ENCODE measurements around the gene KCND2.
"Not testable (repeated sequence)": the region's sequence is repeated elsewhere in the genome, so short reads cannot be mapped to it uniquely, and the experiment has no call there.

Gene KCND2

GRCh38 chr7:120775755-120776154, 502.8 kb downstream of the KCND2 start:
- no peak for DNase-seq

- DNase-seq = not testable (repeated sequence)
Observed at GRCh38 chr7:120779078-120779477, 506.1 kb downstream of the KCND2 start.

- DNase-seq = not testable (repeated sequence)
Observed at GRCh38 chr7:120780451-120780850, 507.5 kb downstream of the KCND2 start.

- DNase-seq = no peak
Observed at GRCh38 chr7:120780938-120781337, 508.0 kb downstream of the KCND2 start.

GRCh38 chr7:120781924-120782323, 508.9 kb downstream of the KCND2 start:
- DNase-seq = not testable (repeated sequence)

- DNase-seq = no peak
Observed at GRCh38 chr7:120783273-120783672, 510.3 kb downstream of the KCND2 start.

- no peak for DNase-seq
Observed at GRCh38 chr7:120783721-120784120, 510.7 kb downstream of the KCND2 start.

GRCh38 chr7:120785095-120785494, 512.1 kb downstream of the KCND2 start:
- no peak for DNase-seq

- peak; percentile 54 for DNase-seq
Observed at GRCh38 chr7:120792091-120792860, 519.3 kb downstream of the KCND2 start.

GRCh38 chr7:120792861-120793130, 519.8 kb downstream of the KCND2 start:
- DNase-seq = no peak

GRCh38 chr7:120793213-120793936, 520.4 kb downstream of the KCND2 start:
- DNase-seq = no peak

- DNase-seq = peak; percentile 1
Observed at GRCh38 chr7:120794106-120794729, 521.2 kb downstream of the KCND2 start.

GRCh38 chr7:120797026-120797645, 524.2 kb downstream of the KCND2 start:
- no peak for DNase-seq

- DNase-seq = no peak
Observed at GRCh38 chr7:120799147-120799546, 526.2 kb downstream of the KCND2 start.

All from NCI-H2171 (cell line).